ENCODE measurements around the gene FRAT2. TPM values are rescaled to one million over a fixed set of nuclear protein-coding genes. Genes with fewer than 3 reads are reported as not detected.

The FRAT2 gene
- total and polyA plus RNA-seq, 2 donors (not counting 3 experiments of a cell fraction or from before 2014, with no cell fraction given) = 6.6 to 11.3 TPM

DNA sequence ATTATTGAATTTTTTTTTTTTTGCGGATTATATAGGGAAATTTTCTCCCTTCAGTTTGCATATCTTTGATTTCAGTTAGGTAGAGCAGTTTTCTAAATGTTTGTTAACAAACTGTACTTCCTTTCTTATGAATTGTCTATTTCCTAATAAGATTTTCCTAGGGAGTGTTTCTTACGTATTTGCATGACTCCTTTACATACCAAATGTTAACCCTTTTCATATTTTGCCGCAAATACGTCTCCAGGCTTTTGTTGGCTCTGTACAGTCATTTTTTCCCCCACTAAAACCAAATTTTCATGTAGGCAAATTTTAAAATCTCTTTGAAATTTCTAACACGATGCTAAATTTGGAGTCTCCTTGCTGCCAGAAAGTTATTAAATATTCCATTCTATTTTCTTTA, 1.9 kb upstream of the FRAT2 start:
- FAIRE-seq = no peak
- dilution Hi-C loops (cut with MboI; ENCODE audit: extremely low pct_ligation_motif_present, low sequenced_read_pairs) (no loop called here), intact Hi-C loops (cut with micrococcal nuclease) (loop anchor here (10.0 kb wide), 1 partner anchor 262 kb away; no protein-coding TSS in a partner anchor)
- H3K9me3 ChIP-seq (replicated peaks; ENCODE audit: control insufficient read depth, insufficient read depth, low read length) = no peaks in the 10 kb centered on the region
- H3K4me1 ChIP-seq (ENCODE audit: control insufficient read depth, extremely low read depth, insufficient read depth, low read length) = peaks cover 11% of the 10 kb centered on the region
- no TSS peak for BruUV-seq (replicated peaks)
- DNase-seq (ENCODE audit: low read depth, low spot score) = no peak
- peaks cover 16% of the 10 kb centered on the region for H3K79me2 ChIP-seq (ENCODE audit: control insufficient read depth, insufficient read depth, low read length)
- H3K4me2 ChIP-seq (ENCODE audit: insufficient read depth, low read length) = no peak overlapping the region
- peaks cover 20 to 29% of the 10 kb centered on the region in 2 experiments for H3K27me3 ChIP-seq (ENCODE audit: control insufficient read depth in 2 of 2, insufficient read depth in 2 of 2, low read length in 2 of 2)
- H3K4me3 ChIP-seq (replicated peaks in 1 of 3; ENCODE audit: insufficient read depth in 1 of 3, low read depth in 1 of 3, low read length in 3 of 3) = no peak overlapping the region
- TF ChIP-seq MAX (IDR thresholded peaks at IDR 0.05; ENCODE audit: insufficient read depth, insufficient read length) = no peak
- no peak for TF ChIP-seq MYC (IDR thresholded peaks at IDR 0.05; ENCODE audit: low read depth, low read length)
- no peak for TF ChIP-seq POLR2AphosphoS5 (IDR thresholded peaks at IDR 0.05; ENCODE audit: insufficient read depth, low read depth, low read length)
- TF ChIP-seq EZH2 (IDR thresholded peaks at IDR 0.05; ENCODE audit: borderline replicate concordance, low read depth, low read length, severe bottlenecking) = no peak
- TF ChIP-seq JUN (IDR thresholded peaks at IDR 0.05; ENCODE audit: borderline replicate concordance, insufficient read depth, insufficient read length, low read depth) = no peak
- TF ChIP-seq FOS (IDR thresholded peaks at IDR 0.05; ENCODE audit: borderline replicate concordance, insufficient read depth, low read length) = no peak
- TF ChIP-seq GATA2 (IDR thresholded peaks at IDR 0.05; ENCODE audit: insufficient read depth, insufficient read length, low read depth, low read length) = no peak
- H3K9me1 ChIP-seq (replicated peaks; ENCODE audit: control insufficient read depth, extremely low read depth, insufficient read depth, low read length) = no peaks in the 10 kb centered on the region
- no peak overlapping the region for H3K27ac ChIP-seq (ENCODE audit: insufficient read depth, low read depth, low read length)
- no peak overlapping the region for H2AFZ ChIP-seq (ENCODE audit: low read depth, low read length)
- ChIA-PET CTCF (interaction anchor here (1.7 kb wide), 1 partner anchor 58 kb away, joined by 6 read pairs; no protein-coding TSS in a partner anchor), POLR2A (no interaction called here)
- H3K9ac ChIP-seq (replicated peaks; ENCODE audit: extremely low read depth, insufficient read depth, low read length) = no peak overlapping the region
- H3K36me3 ChIP-seq (ENCODE audit: control insufficient read depth in 2 of 2, extremely low read depth in 1 of 2, insufficient read depth in 2 of 2, low read length in 2 of 2) = no peaks in the 10 kb centered on the region
- H4K20me1 ChIP-seq (replicated peaks; ENCODE audit: control insufficient read depth, extremely low read depth, insufficient read depth, low read length) = no peaks in the 10 kb centered on the region

DNA sequence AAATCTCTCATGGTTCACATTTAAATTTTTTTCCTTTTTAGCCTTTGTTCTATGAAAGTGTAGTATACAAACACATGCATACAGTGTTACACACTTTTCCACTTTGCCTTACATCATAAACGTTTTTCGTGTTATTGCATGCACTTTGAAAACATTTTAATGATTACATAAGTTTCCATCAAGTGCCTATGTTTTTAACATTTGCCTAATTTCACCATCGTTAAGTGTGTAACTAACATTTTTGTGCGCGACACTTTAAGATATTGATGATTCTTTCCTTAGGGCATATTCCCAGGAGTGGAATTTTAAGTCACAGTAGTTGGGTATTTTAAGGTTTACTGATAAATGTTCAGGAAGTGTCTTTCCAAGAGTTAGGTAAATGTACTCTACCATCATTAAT, 1.5 kb upstream of the FRAT2 start:
- dilution Hi-C loops (cut with MboI; ENCODE audit: extremely low pct_ligation_motif_present, low sequenced_read_pairs) = no loop called here
- H3K4me1 ChIP-seq (ENCODE audit: control insufficient read depth, extremely low read depth, insufficient read depth, low read length) = peaks cover 11% of the 10 kb centered on the region
- no peak for FAIRE-seq
- no peak overlapping the region for H3K9ac ChIP-seq (replicated peaks; ENCODE audit: extremely low read depth, insufficient read depth, low read length)
- no peaks in the 10 kb centered on the region for H4K20me1 ChIP-seq (replicated peaks; ENCODE audit: control insufficient read depth, extremely low read depth, insufficient read depth, low read length)
- no peaks in the 10 kb centered on the region for H3K9me3 ChIP-seq (replicated peaks; ENCODE audit: control insufficient read depth, insufficient read depth, low read length)
- H3K9me1 ChIP-seq (replicated peaks; ENCODE audit: control insufficient read depth, extremely low read depth, insufficient read depth, low read length) = no peaks in the 10 kb centered on the region
- TF ChIP-seq, protein P1, sequence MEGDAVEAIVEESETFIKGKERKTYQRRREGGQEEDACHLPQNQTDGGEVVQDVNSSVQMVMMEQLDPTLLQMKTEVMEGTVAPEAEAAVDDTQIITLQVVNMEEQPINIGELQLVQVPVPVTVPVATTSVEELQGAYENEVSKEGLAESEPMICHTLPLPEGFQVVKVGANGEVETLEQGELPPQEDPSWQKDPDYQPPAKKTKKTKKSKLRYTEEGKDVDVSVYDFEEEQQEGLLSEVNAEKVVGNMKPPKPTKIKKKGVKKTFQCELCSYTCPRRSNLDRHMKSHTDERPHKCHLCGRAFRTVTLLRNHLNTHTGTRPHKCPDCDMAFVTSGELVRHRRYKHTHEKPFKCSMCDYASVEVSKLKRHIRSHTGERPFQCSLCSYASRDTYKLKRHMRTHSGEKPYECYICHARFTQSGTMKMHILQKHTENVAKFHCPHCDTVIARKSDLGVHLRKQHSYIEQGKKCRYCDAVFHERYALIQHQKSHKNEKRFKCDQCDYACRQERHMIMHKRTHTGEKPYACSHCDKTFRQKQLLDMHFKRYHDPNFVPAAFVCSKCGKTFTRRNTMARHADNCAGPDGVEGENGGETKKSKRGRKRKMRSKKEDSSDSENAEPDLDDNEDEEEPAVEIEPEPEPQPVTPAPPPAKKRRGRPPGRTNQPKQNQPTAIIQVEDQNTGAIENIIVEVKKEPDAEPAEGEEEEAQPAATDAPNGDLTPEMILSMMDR (IDR thresholded peaks at IDR 0.05; ENCODE audit: extremely low read depth in 1 of 2, insufficient read depth in 1 of 2, low read depth in 1 of 2, low read length in 2 of 2) = no peak
- TF ChIP-seq FOS (IDR thresholded peaks at IDR 0.05; ENCODE audit: borderline replicate concordance, insufficient read depth, low read length) (no peak), MYC (IDR thresholded peaks at IDR 0.05; ENCODE audit: low read depth, low read length) (no peak), POLR2A (IDR thresholded peaks at IDR 0.05; ENCODE audit: low read depth, low read length) (no peak), EZH2 (IDR thresholded peaks at IDR 0.05; ENCODE audit: borderline replicate concordance, low read depth, low read length, severe bottlenecking) (peak; percentile 30)
- no peak overlapping the region for H3K4me3 ChIP-seq (replicated peaks in 1 of 3; ENCODE audit: insufficient read depth in 1 of 3, low read depth in 1 of 3, low read length in 3 of 3)
- intact Hi-C loops (cut with micrococcal nuclease) = loop anchor here (10.0 kb wide), 1 partner anchor 261 kb away; no protein-coding TSS in a partner anchor
- H3K79me2 ChIP-seq (ENCODE audit: control insufficient read depth, insufficient read depth, low read length) = peaks cover 20% of the 10 kb centered on the region
- no peak overlapping the region for H2AFZ ChIP-seq (ENCODE audit: low read depth, low read length)
- H3K27ac ChIP-seq (ENCODE audit: insufficient read depth, low read depth, low read length) = no peak overlapping the region
- no peak for DNase-seq (ENCODE audit: low read depth, low spot score)
- peaks cover 20 to 29% of the 10 kb centered on the region in 2 experiments for H3K27me3 ChIP-seq (ENCODE audit: control insufficient read depth in 2 of 2, insufficient read depth in 2 of 2, low read length in 2 of 2)
- no peak overlapping the region for H3K4me2 ChIP-seq (ENCODE audit: insufficient read depth, low read length)
- CTCF ChIA-PET = no interaction called here
- H3K36me3 ChIP-seq (ENCODE audit: control insufficient read depth in 2 of 2, extremely low read depth in 1 of 2, insufficient read depth in 2 of 2, low read length in 2 of 2) = no peaks in the 10 kb centered on the region
- BruUV-seq (replicated peaks) = no TSS peak
- POLR2A ChIA-PET = no interaction called here

All from endothelial cell of umbilical vein (primary cell).